Activated T-helper 1 cell treated with anti-CD3 and anti-CD28 coated beads, Interleukin-2, amount 50 U/mL, for 16 hours (primary cell): ENCODE data around the gene ABHD12B.

Experiments
- DNase-seq, 2 donors: peaks; one replicate each; pipeline ENCODE4 v3.0.0-alpha.2; 2020; ENCODE audit warnings: low read depth in 1 of 2, low spot score in 1 of 2

Gene ABHD12B, protein sequence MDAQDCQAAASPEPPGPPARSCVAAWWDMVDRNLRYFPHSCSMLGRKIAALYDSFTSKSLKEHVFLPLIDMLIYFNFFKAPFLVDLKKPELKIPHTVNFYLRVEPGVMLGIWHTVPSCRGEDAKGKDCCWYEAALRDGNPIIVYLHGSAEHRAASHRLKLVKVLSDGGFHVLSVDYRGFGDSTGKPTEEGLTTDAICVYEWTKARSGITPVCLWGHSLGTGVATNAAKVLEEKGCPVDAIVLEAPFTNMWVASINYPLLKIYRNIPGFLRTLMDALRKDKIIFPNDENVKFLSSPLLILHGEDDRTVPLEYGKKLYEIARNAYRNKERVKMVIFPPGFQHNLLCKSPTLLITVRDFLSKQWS

DNA sequence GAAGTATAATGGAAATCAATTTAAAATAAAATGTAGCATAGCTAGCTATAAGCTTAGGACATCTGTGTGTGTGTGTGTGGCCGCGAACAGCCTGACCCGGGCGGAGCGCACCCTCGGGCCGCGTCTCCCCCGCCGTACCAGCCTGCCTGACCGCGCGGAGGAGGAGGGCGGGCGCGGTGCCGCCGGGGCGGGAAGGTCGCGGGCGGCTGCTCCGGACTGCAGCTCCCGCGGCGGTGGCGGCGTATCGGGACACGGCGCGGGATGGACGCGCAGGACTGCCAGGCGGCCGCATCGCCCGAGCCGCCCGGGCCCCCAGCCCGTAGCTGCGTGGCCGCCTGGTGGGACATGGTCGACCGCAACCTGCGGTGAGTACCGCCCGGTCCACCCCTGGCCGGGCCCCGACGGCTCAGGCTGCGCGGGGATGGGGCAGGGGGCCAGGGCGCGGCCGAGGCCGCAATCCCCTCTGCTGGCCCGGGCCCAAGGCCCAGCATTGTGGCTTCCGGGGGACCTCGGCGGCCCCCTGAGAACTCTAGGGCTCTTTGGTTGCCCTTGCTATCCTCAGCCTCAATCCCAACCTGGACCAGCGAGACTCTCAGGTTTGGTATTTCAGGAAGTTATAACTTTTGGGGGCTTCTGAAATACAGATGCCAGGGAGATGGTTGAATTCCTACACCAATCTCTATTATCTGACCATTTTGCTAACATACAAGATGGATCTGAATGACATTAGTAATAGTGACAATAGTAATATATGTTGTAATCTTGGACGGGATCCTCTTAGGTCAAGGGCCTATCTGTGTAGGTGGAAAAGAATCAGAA is at the start of gene ABHD12B:
Gene ABHD12B (plus strand): TSS at position 140 of the 819 bp plus-strand sequence. CDS start 122 bp downstream, at position 262.
- DNase-seq: no peak

DNA sequence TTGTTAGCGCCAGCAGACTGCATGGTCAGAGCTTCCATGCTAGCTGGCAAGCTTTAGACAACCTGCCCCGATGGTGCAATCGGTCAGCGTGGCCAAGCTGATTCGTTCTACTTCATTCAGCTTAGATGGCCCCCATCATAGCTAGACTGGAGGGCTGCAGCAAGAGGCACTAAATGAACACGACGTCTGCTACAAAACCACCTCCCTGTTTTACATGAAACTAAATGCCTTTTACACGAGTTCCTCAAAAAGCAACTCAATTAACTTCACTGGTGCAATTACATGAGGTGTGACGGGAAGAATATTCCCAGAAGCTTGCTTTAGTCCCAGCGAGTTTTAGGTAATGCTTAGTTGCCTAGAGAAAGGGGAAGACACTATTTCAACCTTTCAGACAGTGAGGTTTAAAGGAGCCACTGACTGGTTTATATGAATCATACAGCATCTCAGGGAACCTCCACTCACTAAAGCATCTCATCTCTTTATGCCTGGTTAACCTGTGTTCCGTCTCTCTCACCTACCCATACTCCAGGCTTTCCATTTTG is 49.3 kb upstream of the ABHD12B start:
- no peak for DNase-seq

DNA sequence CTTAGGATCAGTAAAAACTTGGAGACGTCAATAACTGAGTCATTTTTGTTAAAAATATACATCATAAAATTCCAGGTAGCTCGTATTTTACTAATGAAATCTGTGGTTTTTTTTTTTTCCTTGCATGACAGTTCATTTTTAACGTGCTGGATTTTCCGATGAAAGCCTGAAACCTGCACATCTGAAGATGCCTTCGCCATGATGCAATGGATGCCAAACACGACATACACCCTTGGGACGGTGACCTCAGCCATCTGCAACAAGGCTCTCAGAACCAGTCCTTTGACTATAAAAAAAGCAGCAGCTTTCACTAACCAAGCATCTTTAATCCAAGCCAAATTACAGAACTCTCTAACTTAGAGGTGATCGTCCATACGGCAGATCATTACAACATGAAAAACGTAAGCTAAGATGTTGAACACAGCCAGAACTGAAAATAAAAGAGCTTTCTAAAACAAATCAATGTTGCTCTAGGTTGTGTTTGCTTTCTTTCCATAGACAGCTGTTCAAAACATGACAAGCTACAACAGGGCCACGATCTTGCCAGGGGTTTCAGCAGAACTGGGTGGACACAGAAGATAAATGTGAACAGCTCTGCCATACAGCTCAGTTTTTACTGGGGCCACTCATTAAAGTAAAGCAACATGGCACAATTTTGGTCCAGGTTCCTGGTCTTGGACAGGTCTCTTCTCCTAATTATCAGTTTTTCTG is 48.6 kb upstream of the ABHD12B start:
- DNase-seq: no peak

DNA sequence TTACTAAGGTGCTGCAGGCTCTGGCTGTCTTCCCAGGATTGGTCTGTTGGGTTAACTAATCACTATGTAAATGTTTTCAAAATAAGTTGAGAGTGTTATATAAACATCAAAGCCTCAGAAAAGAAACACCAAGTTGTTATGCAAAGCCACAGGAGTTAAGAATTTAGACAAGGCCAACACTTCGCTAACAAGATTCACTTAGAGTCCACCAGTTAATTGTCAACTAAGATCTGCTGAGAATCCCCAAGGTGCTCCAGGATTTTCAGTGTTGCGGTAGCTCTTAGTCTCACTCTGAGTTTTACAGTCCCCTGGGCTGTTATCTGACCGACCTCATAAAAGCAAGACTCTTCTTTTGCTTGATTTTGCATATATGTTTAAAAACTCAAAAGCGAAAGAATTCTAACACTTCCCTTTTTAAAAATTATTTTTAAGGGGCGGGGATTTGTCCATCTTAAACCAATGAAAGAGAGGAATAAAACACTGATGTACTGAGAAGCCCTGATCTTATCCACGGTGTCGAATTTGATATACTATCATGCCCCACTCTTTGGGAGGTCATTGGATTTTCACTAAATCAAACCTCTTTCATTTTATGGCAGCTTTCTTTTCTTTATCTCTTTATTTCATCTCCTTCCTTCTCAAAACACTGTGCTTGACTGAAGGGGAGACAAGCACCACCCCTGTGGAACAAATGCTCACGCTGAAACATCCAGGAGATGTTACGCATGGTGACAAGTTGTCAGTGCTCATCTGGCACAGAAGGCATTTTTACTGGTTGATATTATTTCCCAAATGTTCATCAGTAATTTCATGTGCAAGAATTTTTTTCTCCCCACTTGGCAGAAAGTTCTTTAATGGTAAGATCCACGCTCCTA is 47.9 kb upstream of the ABHD12B start:
- DNase-seq: no peak

DNA sequence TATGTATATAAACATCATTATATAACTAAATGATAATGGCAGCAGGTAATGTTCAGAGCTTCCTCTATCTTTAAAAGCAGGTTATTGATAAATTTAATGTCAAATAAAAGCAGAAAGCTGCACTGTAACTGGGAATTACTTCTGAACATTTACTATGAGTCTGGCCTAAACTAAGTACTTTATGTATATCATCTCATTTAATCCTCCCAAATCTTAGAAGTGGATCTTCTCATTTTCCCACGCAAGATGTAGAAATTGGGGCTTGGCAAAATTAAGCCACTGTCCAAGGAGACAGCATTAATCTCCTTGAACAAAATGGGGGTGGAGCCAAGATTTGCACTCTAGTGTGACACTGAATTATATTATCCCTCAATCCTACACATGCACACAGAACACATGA is 46.5 kb upstream of the ABHD12B start:
- no peak for DNase-seq

DNA sequence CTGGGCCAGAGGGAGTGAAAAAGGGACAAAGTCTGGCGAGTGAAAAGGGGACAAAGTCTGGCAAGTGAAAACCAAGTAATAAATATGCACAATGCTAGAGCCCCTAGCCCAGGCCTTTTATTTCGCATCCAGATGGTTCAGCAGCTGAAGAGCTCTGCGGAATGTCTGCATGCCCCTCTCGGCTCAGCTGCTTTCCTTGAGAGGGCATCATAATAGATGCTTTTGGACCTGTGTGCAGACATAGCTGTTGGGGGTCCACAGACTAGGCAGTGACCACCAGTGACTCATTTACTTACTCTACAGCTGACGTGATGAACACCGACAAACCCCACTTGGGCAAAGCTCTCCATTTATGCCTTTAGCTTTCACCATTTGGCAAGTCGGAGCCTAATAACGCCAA is 45.2 kb upstream of the ABHD12B start:
- no peak for DNase-seq

DNA sequence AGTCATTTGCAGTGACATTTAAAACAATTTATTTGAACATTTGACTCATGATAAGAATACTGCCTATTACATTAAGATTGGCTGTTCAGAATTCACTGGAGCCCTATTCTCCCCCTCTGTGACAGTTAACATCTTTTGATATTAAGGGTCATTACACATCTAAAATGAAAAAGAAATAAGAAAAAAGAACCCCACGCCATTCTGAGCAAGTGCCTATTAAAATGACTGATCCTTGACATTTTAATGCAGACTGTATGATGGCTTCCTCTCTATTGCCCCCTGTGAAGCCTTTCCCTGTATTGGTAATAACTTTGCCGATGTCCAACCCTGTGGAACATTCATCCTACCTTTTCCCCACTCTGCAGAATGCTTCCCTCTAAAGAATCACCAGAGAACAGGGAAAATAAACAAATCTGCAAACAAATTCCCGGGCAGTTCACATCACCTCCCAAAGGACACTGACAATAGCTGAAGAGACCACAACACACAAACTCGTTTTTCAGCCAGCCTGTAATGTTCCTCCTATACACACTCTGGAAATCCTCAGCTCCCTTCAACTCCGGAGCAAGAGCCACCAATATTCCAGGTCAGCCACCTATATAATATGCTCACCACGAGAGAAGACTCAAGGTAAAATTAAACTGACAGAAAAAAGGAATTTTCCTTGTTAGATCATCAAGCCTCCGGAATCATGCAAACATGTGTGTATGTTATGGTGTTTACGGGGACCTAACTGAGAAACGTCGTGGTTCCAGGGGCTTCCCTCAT is 42.9 kb upstream of the ABHD12B start:
- no peak for DNase-seq

DNA sequence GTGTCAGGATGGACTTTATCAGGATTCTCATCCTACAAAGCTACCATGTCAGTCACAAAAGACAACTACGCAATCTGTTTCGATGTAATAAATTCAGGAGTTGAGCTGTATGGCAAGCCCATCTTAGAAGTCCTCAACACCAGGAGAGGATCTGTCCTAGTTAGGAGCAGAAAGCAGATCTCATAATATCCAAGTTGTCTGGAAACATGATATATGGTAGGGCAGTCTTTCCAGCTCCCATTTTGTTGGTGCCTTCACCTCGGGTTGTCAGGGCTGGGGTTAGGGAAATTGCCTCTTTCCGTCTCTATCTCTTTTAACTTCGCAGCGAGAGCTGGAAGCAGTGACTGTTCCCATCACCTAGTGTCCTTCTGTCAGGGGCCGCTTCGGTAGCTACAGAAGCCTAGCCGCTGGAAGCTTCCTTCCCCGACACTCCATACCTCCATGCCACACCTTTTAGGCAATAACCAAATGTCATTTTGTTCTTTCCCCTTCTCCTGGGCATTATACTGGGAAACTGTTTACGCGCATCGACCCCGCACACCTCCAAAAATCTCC is 42.3 kb upstream of the ABHD12B start:
- no peak for DNase-seq

DNA sequence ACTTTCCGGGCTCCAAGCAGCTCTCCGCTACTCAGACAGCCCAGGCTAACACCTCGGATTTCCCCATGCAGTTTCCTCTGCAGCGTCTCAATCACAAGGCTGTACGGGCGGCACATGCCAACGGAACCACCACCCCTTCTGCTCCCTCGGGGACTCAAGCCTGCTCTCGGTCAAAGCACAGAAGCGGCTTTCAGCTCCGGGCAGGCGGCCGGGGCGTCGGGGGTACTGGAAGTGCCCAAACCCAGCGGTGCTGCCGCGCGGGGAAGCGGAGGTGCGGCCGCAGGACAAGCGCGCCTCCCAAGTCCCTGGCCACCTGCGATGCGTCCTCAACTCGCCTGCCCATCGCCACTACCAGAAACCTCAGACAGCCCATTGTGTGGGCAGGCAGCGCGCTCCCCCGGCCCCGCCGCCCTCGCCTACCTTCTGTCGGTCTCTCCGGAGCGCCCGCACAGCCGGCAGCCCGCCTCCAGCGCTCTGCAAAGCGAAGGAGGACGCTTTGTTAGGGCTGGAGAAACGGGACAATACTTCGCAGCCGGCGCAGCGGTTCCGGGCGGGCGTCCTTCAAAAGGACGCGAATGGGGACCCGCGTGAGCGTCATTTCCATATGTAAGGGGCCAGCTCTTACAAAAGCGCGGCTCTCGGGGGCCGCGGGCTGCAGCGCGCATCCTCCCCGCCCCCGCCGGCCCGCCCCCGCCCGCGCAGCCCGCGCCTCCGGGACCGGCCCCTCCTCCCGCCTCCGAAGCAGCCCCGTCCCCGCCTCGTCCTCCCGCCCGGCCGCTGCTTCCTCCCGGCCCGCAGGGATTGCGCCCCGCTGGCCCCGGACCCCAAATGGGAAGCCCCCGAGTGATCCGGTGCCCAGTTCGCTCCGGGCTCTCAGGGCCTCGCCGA is 41.6 kb upstream of the ABHD12B start:
- peak; percentile 30 to 40 for DNase-seq

DNA sequence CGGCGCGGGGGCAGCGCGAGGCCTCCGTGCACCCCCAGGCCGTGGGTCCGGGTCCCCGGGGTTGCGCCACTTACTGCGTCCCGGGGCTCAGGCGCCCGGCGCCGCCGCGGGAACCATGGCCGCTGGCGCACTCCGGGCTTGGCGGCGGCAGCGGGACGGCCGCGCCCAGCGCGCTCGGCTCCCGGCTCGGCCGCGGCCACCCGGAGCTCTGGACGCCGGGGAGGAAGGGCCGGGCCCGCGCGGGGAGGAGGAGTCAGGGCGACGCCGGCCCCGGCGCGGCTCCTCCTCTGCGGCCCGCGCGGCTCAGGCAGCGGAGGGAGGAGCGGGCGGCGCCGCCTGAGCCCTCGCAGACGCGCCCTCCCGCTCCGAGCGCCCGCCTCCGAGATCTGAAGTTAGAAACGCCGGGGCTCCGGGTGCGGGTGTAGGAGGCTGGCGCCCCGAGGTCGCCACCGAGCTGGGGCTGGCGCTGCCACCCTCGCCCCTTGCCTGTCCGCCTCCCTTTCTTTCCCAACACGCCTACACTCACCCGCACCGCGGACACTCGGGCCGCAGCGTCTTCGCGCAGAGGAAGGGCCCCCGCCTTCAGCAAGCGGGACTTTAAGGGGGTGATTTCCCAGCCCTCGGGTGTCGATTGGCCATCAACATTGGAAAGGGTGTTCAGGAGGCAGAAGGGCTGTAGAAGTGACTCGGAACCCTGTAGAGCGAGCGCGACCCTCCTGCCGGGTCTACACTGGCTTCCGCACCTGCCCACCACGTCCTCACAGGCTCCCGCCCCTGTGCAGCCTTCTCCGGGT is 40.7 kb upstream of the ABHD12B start, which contains the start of gene NIN:
Gene NIN (minus strand): TSS at position 231 of the 794 bp plus-strand sequence. CDS start 9,106 bp downstream, outside the sequence.
- DNase-seq: peak; percentile 37 to 66

DNA sequence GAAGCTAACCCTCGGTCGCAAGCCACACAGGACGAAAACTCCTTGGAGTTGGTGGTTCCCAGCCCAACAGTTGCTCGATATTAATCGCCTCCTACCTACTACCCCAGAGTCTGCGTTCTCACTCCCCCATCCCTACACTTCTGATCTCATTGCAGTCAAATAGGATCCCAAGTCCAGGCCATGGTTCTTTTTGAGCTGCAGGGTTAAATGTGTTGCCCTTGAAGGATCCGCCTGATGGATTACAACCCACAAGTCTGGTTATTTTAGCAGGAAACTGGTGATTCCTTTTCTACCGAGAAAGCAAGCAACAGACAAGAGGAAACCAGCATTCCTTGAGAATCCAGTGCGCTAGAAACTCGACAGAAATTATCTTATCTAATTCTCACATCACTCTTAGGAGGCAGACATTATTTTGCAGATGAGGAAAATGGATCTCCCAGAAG is 40.1 kb upstream of the ABHD12B start:
- DNase-seq: no peak

DNA sequence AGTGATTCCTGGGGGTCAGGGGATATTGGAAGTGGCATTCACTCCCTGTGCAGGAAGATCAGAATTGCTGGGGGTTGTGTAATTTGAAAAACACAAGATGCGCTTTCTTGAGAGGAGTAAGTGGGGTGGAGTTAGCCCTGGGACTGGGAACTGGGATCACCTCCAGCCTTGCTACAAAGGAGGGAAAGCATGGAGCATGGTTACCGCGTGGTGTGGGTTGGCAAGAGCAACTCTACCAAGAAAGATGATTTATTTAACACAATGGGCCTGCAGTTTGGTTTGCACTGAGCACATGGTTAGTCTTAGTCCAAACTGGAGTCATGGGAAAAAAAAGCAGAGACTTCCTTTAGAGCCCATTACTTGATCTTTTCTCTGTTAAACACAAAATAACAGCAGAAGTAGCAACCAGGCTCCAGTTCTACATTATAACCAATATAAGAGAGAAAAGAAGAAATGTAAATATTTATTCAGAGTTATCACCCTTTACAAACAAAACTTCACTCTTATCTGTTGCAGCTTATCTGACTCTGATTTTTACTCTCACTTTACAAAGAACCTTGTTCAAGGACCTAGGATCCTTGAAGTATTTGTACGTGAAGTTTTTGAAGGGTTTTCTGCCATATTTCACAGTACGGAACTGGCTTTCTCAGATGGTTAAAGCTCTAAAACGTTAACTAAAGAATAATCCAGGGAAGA is 38.8 kb upstream of the ABHD12B start:
- no peak for DNase-seq

DNA sequence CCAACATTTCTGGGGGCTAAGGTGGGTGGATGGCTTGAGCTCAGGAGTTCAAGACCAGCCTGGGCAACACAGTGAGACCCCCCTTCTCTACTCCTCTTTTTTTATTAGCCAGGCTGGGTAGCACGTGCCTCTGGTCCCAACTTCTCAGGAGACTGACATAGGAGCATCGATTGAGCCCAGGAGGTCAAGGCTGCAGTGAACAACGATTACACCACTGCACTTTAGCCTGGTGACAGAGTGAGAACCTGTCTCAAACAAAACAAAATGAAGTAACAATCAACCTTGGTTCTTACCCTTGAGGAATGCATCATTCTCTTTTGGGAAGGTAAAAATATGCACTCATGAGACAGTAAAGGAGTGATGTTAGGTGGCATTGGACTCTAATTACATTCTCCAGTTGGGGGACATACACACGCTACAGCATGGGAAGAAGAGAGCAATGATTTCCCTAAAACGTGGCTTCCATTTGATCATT is 37.0 kb upstream of the ABHD12B start:
- DNase-seq: no peak

DNA sequence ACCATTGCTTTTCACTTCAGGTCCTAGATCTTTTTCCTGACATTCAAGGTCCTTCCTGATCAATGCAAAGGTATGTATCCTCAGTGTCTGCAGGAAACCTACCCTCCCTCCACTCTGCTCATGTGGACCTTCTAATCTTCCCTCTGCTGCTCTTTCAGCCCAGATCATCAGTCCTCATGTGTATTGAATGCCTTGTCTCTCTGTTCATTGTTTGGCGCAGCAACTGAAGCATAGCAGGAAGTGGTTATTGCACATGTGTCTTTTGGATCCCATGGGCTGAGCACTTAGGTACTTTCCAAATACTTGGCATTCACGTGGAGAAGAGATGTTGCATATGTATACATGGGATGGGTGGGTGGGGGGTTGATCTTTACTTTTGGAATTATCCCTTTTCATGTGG is 36.6 kb upstream of the ABHD12B start:
- DNase-seq: no peak

DNA sequence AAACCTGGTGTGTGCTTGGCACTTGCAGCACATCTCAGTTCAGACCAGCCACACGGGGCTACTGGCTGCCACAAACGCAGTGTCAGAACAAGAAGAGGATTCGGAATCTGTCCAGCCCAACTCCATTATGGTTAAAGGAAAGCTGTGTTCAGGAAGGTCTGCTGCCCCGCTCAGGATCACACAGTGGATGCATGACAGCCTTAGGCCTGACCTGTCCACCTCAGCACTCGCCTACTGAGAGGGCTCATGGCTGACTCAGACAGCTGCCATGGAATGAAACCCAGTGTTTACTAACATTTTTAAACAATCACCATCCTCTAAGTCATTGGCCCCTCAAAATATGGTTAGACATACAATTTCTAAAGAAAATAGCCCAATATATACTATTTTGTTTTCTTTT is 35.3 kb upstream of the ABHD12B start:
- DNase-seq: no peak

DNA sequence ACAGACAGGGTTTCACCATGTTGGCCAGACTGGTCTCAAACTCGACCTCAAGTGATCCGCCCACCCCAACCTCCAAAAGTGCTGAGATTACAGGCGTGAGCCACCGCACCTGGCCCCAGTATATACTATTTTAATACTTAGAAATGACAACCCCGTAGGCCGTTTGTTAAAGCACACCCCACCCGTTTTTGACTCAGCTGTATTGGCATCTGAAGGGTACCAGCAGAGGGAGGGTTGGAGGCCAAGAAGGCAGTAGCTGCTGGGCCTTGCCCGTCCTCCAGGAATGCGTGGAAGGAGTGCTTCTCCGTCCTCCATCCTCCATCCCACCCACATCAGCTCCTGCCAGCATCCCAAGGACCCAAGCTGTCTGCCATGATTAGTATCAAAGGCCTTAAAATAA is 34.6 kb upstream of the ABHD12B start:
- DNase-seq: no peak
